Upper lobe of left lung (tissue), 4 donors: ENCODE measurements around the gene PPM1H.

ENCODE experiments used
- EP300 ChIP-seq, 4 donors: sonication (generic); formaldehyde crosslinking; IDR thresholded peaks; one replicate each; pipeline ENCODE4 v1.5.1; 2017; ENCODE audit warnings: antibody characterized with exemption in 4 of 4, control low read depth in 2 of 4
- POLR2A ChIP-seq, 4 donors: fragments of 450-650 bp; IDR thresholded peaks; one replicate each; pipeline ENCODE4 v1.5.1; 2016 to 2017; ENCODE audit warnings: antibody characterized with exemption in 4 of 4, mild to moderate bottlenecking in 2 of 4
- POLR2AphosphoS5 ChIP-seq, 2 donors: sonication (generic); formaldehyde crosslinking; IDR thresholded peaks; one replicate each; pipeline ENCODE4 v1.5.1; 2017; ENCODE audit warnings: antibody characterized with exemption in 2 of 2
- TF ChIP-seq, protein P1 (sequence below), 6 experiments: fragments of 450-650 bp in 4 of 6; fragments of 200-600 bp in 2 of 6; sonication (generic) in 2 of 6; IDR thresholded peaks; one replicate each; pipeline ENCODE4 v1.5.1; 2016 to 2019; ENCODE audit warnings: antibody characterized with exemption in 6 of 6

DNA sequence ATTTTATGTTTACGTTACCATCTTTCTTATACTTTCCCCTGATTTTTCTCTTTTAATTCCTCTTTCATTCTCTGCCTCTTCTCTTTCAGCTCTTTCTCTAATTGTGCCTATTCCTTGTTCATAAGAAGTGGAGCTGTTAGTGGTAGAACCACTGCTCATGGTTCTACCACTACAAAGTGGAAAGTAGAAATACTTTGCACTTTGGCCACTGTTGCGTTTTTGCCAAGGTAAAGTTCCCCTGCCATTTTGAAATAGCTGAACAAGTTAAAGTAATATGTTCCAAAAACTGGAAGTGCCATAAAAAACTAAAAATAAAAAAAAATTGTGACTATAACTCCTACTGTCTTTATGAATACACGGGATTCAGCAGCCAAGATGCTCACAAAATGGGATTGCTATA is 337.7 kb downstream of the PPM1H start:
- TF ChIP-seq POLR2A (IDR thresholded peaks at IDR 0.05) (no peak), POLR2AphosphoS5 (IDR thresholded peaks at IDR 0.05) (no peak), EP300 (IDR thresholded peaks at IDR 0.05) (no peak)
- TF ChIP-seq, protein P1, sequence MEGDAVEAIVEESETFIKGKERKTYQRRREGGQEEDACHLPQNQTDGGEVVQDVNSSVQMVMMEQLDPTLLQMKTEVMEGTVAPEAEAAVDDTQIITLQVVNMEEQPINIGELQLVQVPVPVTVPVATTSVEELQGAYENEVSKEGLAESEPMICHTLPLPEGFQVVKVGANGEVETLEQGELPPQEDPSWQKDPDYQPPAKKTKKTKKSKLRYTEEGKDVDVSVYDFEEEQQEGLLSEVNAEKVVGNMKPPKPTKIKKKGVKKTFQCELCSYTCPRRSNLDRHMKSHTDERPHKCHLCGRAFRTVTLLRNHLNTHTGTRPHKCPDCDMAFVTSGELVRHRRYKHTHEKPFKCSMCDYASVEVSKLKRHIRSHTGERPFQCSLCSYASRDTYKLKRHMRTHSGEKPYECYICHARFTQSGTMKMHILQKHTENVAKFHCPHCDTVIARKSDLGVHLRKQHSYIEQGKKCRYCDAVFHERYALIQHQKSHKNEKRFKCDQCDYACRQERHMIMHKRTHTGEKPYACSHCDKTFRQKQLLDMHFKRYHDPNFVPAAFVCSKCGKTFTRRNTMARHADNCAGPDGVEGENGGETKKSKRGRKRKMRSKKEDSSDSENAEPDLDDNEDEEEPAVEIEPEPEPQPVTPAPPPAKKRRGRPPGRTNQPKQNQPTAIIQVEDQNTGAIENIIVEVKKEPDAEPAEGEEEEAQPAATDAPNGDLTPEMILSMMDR (IDR thresholded peaks at IDR 0.05) = no peak
